Hepatocyte (in vitro differentiated cells): ENCODE measurements around the gene GPHN. TPM values are rescaled to one million over a fixed set of nuclear protein-coding genes. Genes with fewer than 3 reads are reported as not detected.

Source experiments
- DNase-seq: peaks from one replicate; pipeline ENCODE4 v3.0.0-alpha.2; 2016; ENCODE audit warnings: low spot score
- H2AFZ ChIP-seq: fragments of 200-600 bp; sonication (generic); 2 replicates; pipeline ENCODE4 v1.6.0; 2016; ENCODE audit warnings: antibody characterized with exemption, mild to moderate bottlenecking
- H3K27ac ChIP-seq: fragments of 200-600 bp; sonication (generic); 2 replicates; pipeline ENCODE4 v1.5.1; 2016; ENCODE audit warnings: mild to moderate bottlenecking
- H3K27me3 ChIP-seq: fragments of 200-600 bp; sonication (generic); 2 replicates; pipeline ENCODE4 v1.6.1; 2016
- H3K36me3 ChIP-seq: fragments of 200-600 bp; sonication (generic); replicated peaks from 2 replicates; pipeline ENCODE4 v1.5.1; 2016; ENCODE audit warnings: low read depth; ENCODE audit not compliant: insufficient read depth
- H3K4me1 ChIP-seq: fragments of 200-600 bp; sonication (generic); 2 replicates; pipeline ENCODE4 v1.5.1; 2016; ENCODE audit warnings: mild to moderate bottlenecking, moderate library complexity; ENCODE audit not compliant: insufficient read depth
- H3K4me2 ChIP-seq: fragments of 200-600 bp; sonication (generic); 2 replicates; pipeline ENCODE4 v1.6.0; 2016
- H3K4me3 ChIP-seq: fragments of 200-600 bp; sonication (generic); 2 replicates; pipeline ENCODE4 v1.5.1; 2016; ENCODE audit warnings: mild to moderate bottlenecking
- H3K79me2 ChIP-seq: fragments of 200-600 bp; sonication (generic); 2 replicates; pipeline ENCODE4 v1.6.0; 2017; ENCODE audit warnings: mild to moderate bottlenecking
- H3K9me2 ChIP-seq: fragments of 200-600 bp; sonication (generic); replicated peaks from 2 replicates; pipeline ENCODE4 v1.6.0; 2017; ENCODE audit warnings: mild to moderate bottlenecking; ENCODE audit not compliant: insufficient read depth
- H3K9me3 ChIP-seq: fragments of 200-600 bp; sonication (generic); 2 replicates; pipeline ENCODE4 v1.5.1; 2016; ENCODE audit warnings: low read depth, mild to moderate bottlenecking
- H4K20me1 ChIP-seq: fragments of 200-600 bp; sonication (generic); 2 replicates; pipeline ENCODE4 v1.6.0; 2016; ENCODE audit warnings: mild to moderate bottlenecking; ENCODE audit not compliant: insufficient read depth, poor library complexity, severe bottlenecking
- CTCF ChIP-seq: fragments of 200-600 bp; sonication (generic); IDR thresholded peaks from 2 replicates; pipeline ENCODE4 v1.5.1; 2016; ENCODE audit warnings: antibody characterized with exemption, mild to moderate bottlenecking; ENCODE audit not compliant: poor library complexity
- EZH2 ChIP-seq: fragments of 200-600 bp; sonication (generic); IDR thresholded peaks from 2 replicates; pipeline ENCODE4 v1.6.1; 2016; ENCODE audit warnings: antibody characterized with exemption, mild to moderate bottlenecking, borderline replicate concordance
- EZH2phosphoT487 ChIP-seq: fragments of 200-600 bp; sonication (generic); IDR thresholded peaks from one replicate; pipeline ENCODE4 v1.6.1; 2018; ENCODE audit warnings: antibody characterized with exemption, mild to moderate bottlenecking, low read depth, moderate library complexity; ENCODE audit not compliant: unreplicated experiment, severe bottlenecking
- WGBS: methylation state at CpG from one replicate; pipeline ENCODE4 v1.1.6; 2016; ENCODE audit warnings: low lambda C conversion rate; ENCODE audit errors: missing lambda C conversion rate; 5-methylcytosine and 5-hydroxymethylcytosine counted together
- polyA plus RNA-seq: library from polyadenylated mRNA; unstranded; fragments of >200 nt; fragmentation: Nextera tagmentation; extraction: Ambion mirVana; gene quantifications from 2 replicates; pipeline ENCODE4 v1.2.1, GENCODE V29; 2016
- total RNA-seq: library from RNA; depleted of rRNA; stranded (reverse); fragments of >200 nt; gene quantifications from 2 replicates; pipeline ENCODE4 v1.2.3, GENCODE V29; 2014

The GPHN gene
- total and polyA plus RNA-seq, 2 experiments from 2014 or later = 9.3 to 10.7 TPM

DNA sequence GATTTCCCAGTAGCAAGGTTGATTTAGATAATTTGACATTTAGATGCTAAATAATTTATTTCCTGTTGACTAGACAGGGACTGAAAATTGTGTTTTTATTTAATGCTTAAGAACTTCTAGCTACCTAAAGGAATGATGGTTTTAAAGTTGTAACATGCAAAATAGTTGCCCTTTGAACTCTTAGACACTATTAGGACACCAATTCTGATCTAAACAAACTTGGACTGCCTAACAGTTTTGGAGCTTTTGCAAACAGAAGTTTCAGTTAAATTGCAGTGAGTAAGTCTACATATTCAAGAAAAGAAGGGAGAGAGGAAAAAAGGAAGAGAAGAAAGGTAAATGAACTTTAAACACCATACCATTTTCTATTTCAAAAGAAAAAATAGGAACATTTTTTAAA lies 492.0 kb downstream of the GPHN start:
- no peak for DNase-seq
- Histone ChIP-seq H3K27me3 (no peaks in the 10 kb centered on the region), H3K4me1 (no peaks in the 10 kb centered on the region)

DNA sequence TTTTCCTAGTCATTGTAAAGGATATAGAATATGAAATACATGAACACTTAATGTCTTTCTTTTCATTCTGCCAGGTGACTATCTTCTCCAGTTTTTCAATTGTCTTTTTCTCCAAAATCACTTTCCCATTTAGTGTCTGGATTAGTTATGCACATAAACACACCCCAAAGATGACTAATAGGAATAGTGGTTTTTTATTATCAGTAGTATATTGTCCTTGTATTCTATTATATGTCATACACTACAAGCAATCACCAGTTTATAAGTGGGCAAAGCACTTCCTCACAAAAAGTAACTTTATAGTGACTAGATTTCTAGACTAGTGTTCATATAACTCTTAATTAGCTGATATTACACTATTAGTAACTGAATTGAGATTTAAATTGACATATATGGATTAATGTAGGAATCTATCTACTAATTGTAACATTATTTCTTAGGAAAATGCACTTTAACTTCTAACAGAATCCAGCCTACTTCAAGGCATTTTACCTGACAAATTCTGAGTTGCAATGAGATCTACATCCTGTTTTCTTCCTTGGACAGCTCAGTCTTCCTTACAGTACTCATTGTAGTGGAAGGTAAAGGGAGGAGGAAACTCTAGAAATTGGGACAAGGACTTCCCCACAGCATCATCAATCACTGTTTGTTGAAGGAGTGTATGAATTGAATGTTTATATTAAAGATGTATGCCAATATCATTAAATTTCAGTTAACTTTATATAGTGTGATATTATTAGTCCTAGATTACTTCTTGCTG lies 495.2 kb downstream of the GPHN start:
- Histone ChIP-seq H3K4me1 (no peaks in the 10 kb centered on the region), H3K27ac (no peak overlapping the region), H3K9me2 (no peaks in the 10 kb centered on the region), H3K79me2 (no peaks in the 10 kb centered on the region), H3K9me3 (no peaks in the 10 kb centered on the region), H3K4me3 (no peak overlapping the region), H2AFZ (no peak overlapping the region), H3K27me3 (no peaks in the 10 kb centered on the region), H4K20me1 (no peaks in the 10 kb centered on the region), H3K36me3 (no peaks in the 10 kb centered on the region), H3K4me2 (no peak overlapping the region)
- no peak for TF ChIP-seq CTCF
- no peak for TF ChIP-seq EZH2phosphoT487
- TF ChIP-seq EZH2 = no peak
- no peak for DNase-seq

More for the DNA sequence above, 492.0 kb downstream of the GPHN start:
- Histone ChIP-seq H3K4me3 (no peak overlapping the region), H3K27ac (no peak overlapping the region), H2AFZ (no peak overlapping the region), H4K20me1 (no peaks in the 10 kb centered on the region), H3K9me3 (no peaks in the 10 kb centered on the region), H3K79me2 (no peaks in the 10 kb centered on the region), H3K4me2 (no peak overlapping the region), H3K36me3 (no peaks in the 10 kb centered on the region), H3K9me2 (no peaks in the 10 kb centered on the region)
- no peak for TF ChIP-seq EZH2phosphoT487
- no peak for TF ChIP-seq EZH2
- TF ChIP-seq CTCF = no peak

DNA sequence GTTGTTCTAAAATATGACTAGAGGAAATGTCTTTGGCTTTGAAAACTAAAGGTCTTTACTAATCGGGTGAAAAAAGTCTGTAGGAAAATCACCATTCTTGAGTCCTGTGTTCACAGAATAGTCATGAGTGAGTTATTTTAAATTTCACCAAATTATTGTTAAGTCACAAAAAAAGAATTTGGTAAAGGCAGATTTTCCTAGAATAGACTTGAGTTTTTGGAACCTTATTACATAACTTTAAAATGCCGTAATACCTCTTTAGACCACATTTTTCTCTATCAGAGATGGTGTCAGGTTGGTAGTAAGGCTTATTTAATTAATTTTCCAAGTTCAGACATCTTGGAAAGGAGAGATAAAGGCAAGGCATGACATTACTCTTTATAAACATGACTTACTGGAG lies 496.6 kb downstream of the GPHN start:
- no peak overlapping the region for H3K27ac ChIP-seq
- no peak overlapping the region for H3K4me2 ChIP-seq
- H3K9me2 ChIP-seq = no peaks in the 10 kb centered on the region
- H3K4me1 ChIP-seq = no peaks in the 10 kb centered on the region
- WGBS = 93% methylated on average over 2 of the region's 2 CpGs
- no peaks in the 10 kb centered on the region for H3K9me3 ChIP-seq
- TF ChIP-seq EZH2 (no peak), EZH2phosphoT487 (no peak)
- no peaks in the 10 kb centered on the region for H3K27me3 ChIP-seq
- no peak for DNase-seq
- no peaks in the 10 kb centered on the region for H4K20me1 ChIP-seq
- H3K79me2 ChIP-seq = no peaks in the 10 kb centered on the region
- H3K4me3 ChIP-seq = no peak overlapping the region
- no peak overlapping the region for H2AFZ ChIP-seq
- H3K36me3 ChIP-seq = no peaks in the 10 kb centered on the region

GRCh38 chr14:67010602-67011001 lies 502.7 kb downstream of the GPHN start:
- Histone ChIP-seq H2AFZ (no peak overlapping the region), H3K9me2 (no peaks in the 10 kb centered on the region), H3K79me2 (no peaks in the 10 kb centered on the region), H3K9me3 (no peaks in the 10 kb centered on the region), H3K4me1 (no peaks in the 10 kb centered on the region), H3K36me3 (no peaks in the 10 kb centered on the region), H3K4me2 (no peak overlapping the region), H3K4me3 (no peak overlapping the region), H3K27me3 (no peaks in the 10 kb centered on the region), H4K20me1 (no peaks in the 10 kb centered on the region), H3K27ac (no peak overlapping the region)
- no peak for TF ChIP-seq EZH2
- no peak for TF ChIP-seq CTCF
- TF ChIP-seq EZH2phosphoT487 = no peak
- no peak for DNase-seq
- 97% methylated on average over 1 of the region's 1 CpG for WGBS
